HT1080 (cell line): ENCODE data around the gene NUP62. TPM values are rescaled to one million over a fixed set of nuclear protein-coding genes. Genes with fewer than 3 reads are reported as not detected.
"Not testable (repeated sequence)": the region's sequence is repeated elsewhere in the genome, so short reads cannot be mapped to it uniquely, and the experiment has no call there.

Source experiments
- DNase-seq: peaks from one replicate; pipeline ENCODE4 v3.0.0-alpha.2; 2015; ENCODE audit warnings: low read depth
- polyA plus RNA-seq, 2 experiments: library from polyadenylated mRNA; depleted of rRNA; stranded (reverse); fragments of >200 nt; gene quantifications; 2 replicates each; pipeline ENCODE4 v1.2.3, GENCODE V29; 2015
- total RNA-seq: library from RNA; depleted of rRNA; stranded (reverse); fragments of >200 nt; shearing (Covaris generic); gene quantifications from 2 replicates; pipeline ENCODE4 v1.2.3, GENCODE V29; 2014; rRNA removed

NUP62 gene
- 72.9 and 91.9 TPM in 2 replicates for total RNA-seq
- 47.2 and 53.1 TPM in 2 replicates for polyA plus RNA-seq (2015; cell fraction: cytosol; rRNA removed)
- polyA plus RNA-seq (2015; cell fraction: nucleus; rRNA removed) = 60.0 and 68.1 TPM in 2 replicates

GRCh38 chr19:49929121-49929610 is at the start of gene NUP62, which contains the start of gene ATF5:
NUP62 (minus strand) TSS chr19:49929504; CDS start chr19:49909807, 19,697 bp downstream.
ATF5 (plus strand) TSS chr19:49929205; CDS start chr19:49930851, 1,646 bp downstream.
- DNase-seq = peak; percentile 80

GRCh38 chr19:49978324-49978723 is 49.0 kb upstream of the NUP62 start:
- DNase-seq = no peak

GRCh38 chr19:49977881-49978280 is 48.6 kb upstream of the NUP62 start:
- DNase-seq = no peak

- no peak for DNase-seq
Observed at GRCh38 chr19:49977076-49977475, 47.8 kb upstream of the NUP62 start.

- DNase-seq = no peak
Observed at GRCh38 chr19:49976496-49976895, 47.2 kb upstream of the NUP62 start.

GRCh38 chr19:49975051-49975450 is 45.7 kb upstream of the NUP62 start:
- no peak for DNase-seq

- no peak for DNase-seq
Observed at GRCh38 chr19:49973987-49974386, 44.7 kb upstream of the NUP62 start.

- DNase-seq = no peak
Observed at GRCh38 chr19:49972841-49973240, 43.5 kb upstream of the NUP62 start.

- no peak for DNase-seq
Observed at GRCh38 chr19:49971991-49972411, 42.7 kb upstream of the NUP62 start.

- not testable (repeated sequence) for DNase-seq
Observed at GRCh38 chr19:49969355-49969754, 40.1 kb upstream of the NUP62 start.

- no peak for DNase-seq
Observed at GRCh38 chr19:49968279-49968922, 39.1 kb upstream of the NUP62 start.

GRCh38 chr19:49960980-49961379 is 31.7 kb upstream of the NUP62 start, which contains the start of gene SIGLEC11:
SIGLEC11 (minus strand) TSS chr19:49961172; CDS start chr19:49961081, 91 bp downstream.
- DNase-seq = not testable (repeated sequence)

GRCh38 chr19:49959892-49960291 is 30.6 kb upstream of the NUP62 start:
- not testable (repeated sequence) for DNase-seq

- not testable (repeated sequence) for DNase-seq
Observed at GRCh38 chr19:49958596-49958995, 29.3 kb upstream of the NUP62 start.

- DNase-seq = not testable (repeated sequence)
Observed at GRCh38 chr19:49958144-49958543, 28.8 kb upstream of the NUP62 start.

GRCh38 chr19:49957262-49957915 is 28.1 kb upstream of the NUP62 start:
- no peak for DNase-seq

GRCh38 chr19:49956115-49956495 is 26.8 kb upstream of the NUP62 start:
- DNase-seq = no peak

- no peak for DNase-seq
Observed at GRCh38 chr19:49954933-49955332, 25.6 kb upstream of the NUP62 start.

GRCh38 chr19:49954092-49954829 is 25.0 kb upstream of the NUP62 start:
- DNase-seq = no peak

- no peak for DNase-seq
Observed at GRCh38 chr19:49953416-49953815, 24.1 kb upstream of the NUP62 start.

GRCh38 chr19:49952906-49953305 is 23.6 kb upstream of the NUP62 start:
- no peak for DNase-seq

GRCh38 chr19:49952479-49952836 is 23.2 kb upstream of the NUP62 start:
- no peak for DNase-seq
